Right lobe of liver (tissue), 6 donors: ENCODE measurements around the gene MYBL2. TPM values are rescaled to one million over a fixed set of nuclear protein-coding genes. Genes with fewer than 3 reads are reported as not detected.
A peak's percentile ranks its signal among the peaks of the same experiment; 100 is the strongest.

Experiments
- ATAC-seq, 4 donors: fragments of 200-7000 bp; cut with Tn5 transposase; one replicate each; pipeline ENCODE4 v1.9.1; 2020; ENCODE audit warnings: mild to moderate bottlenecking in 4 of 4, moderate library complexity in 4 of 4
- DNase-seq, 3 donors: peaks; one replicate each; pipeline ENCODE4 v3.0.0-alpha.2; 2020
- H3K27ac ChIP-seq, 3 donors: fragments of 200-600 bp; one replicate each; pipeline ENCODE4 v1.8.0; 2022
- H3K27me3 ChIP-seq, 2 donors: fragments of 200-600 bp; one replicate each; pipeline ENCODE4 v1.8.0; 2022
- H3K36me3 ChIP-seq, 4 donors: fragments of 200-600 bp; sonication (generic) in 1 of 4; one replicate each; pipeline versions ENCODE4 v1.5.1 to v1.8.0; 2017 to 2022; ENCODE audit warnings: control low read depth in 1 of 4
- H3K4me1 ChIP-seq, 4 donors: fragments of 200-600 bp; sonication (generic) in 1 of 4; one replicate each; pipeline versions ENCODE4 v1.5.1 to v1.8.0; 2017 to 2022; ENCODE audit warnings: control low read depth in 1 of 4
- H3K4me3 ChIP-seq, 3 donors: fragments of 200-600 bp; one replicate each; pipeline ENCODE4 v1.8.0; 2022
- H3K9me3 ChIP-seq, 4 donors: fragments of 200-600 bp; sonication (generic) in 1 of 4; one replicate each; pipeline versions ENCODE4 v1.5.1 to v1.8.0; 2017 to 2022; ENCODE audit warnings: control low read depth in 1 of 4
- CTCF ChIP-seq, 4 donors: fragments of 200-600 bp in 3 of 4; fragments of 450-650 bp in 1 of 4; IDR thresholded peaks; one replicate each; pipeline versions ENCODE4 v1.5.1 to v1.8.0; 2016 to 2022; ENCODE audit warnings: antibody characterized with exemption in 4 of 4, mild to moderate bottlenecking in 2 of 4
- POLR2A ChIP-seq: fragments of 450-650 bp; IDR thresholded peaks from one replicate; pipeline ENCODE4 v1.6.1; 2017; ENCODE audit warnings: antibody characterized with exemption, mild to moderate bottlenecking
- WGBS: methylation state at CpG from one replicate; pipeline ENCODE4 v1.1.6; 2018; ENCODE audit warnings: low coverage, low lambda C conversion rate; ENCODE audit not compliant: insufficient coverage; ENCODE audit errors: missing lambda C conversion rate; 5-methylcytosine and 5-hydroxymethylcytosine counted together
- intact Hi-C, 2 donors: fragments of 100-400 bp; cut with DNase I; formaldehyde crosslinking; loops; one replicate each; pipeline versions ENCODE4 v1.11.2 to v1.14.1; 2022
- total RNA-seq, 6 experiments: library from RNA; depleted of rRNA in 2 of 6; stranded (reverse); fragments of >200 nt in 2 of 6; fragmentation: NEBNext Ultra II Directional in 3 of 6; extraction: Animal tissue kit (Norgen Biotek cat#: 25700) in 3 of 6; gene quantifications; one replicate each; pipeline versions ENCODE4 v1.1.0 to v1.2.4, GENCODE V29; 2016 to 2023
- donor health status: DM: no; HTN: yes; CAD: no.
- donor health status: DM: no; HTN: no; CAD: no.
- donor health status: DM: no; HTN: no; CAD: no.
- donor health status: DM: no; HTN: yes; CAD: no.
- donor health status: DM: no; HTN: yes; CAD: no.

The MYBL2 gene
- total RNA-seq, 6 experiments from 2014 or later, result 0.44 to 3.5 (median 1.8) TPM; not detected in 1

- H3K36me3 ChIP-seq, result no peaks in the 10 kb centered on the region
- H3K4me3 ChIP-seq, result no peak within 1 kb of the TSS
- no peaks in the 10 kb centered on the region for H3K27me3 ChIP-seq
- peaks cover 0 to 16% (median 5%) of the 10 kb centered on the region in 4 donors for H3K4me1 ChIP-seq
- intact Hi-C loops, result no loop called here
- WGBS, result 95% methylated on average over 9 of the region's 11 CpGs
- TF ChIP-seq POLR2A, result no peak
- TF ChIP-seq CTCF (IDR thresholded peaks at IDR 0.05), result no peak
- H3K9me3 ChIP-seq, result no peaks in the 10 kb centered on the region
- no peak for DNase-seq
- H3K27ac ChIP-seq, result peak within 1 kb of the TSS in 1 of 3 donors; percentile 47
- ATAC-seq, result no peak
Measured at GRCh38 chr20:43726811-43727338, 60.0 kb downstream of the MYBL2 start, which contains the start of gene GTSF1L. Gene GTSF1L (minus strand): TSS chr20:43727002. CDS start chr20:43726694, 308 bp downstream.

GRCh38 chr20:43727980-43728590 lies 61.2 kb downstream of the MYBL2 start:
- H3K4me1 ChIP-seq, result peaks cover 0 to 16% (median 5%) of the 10 kb centered on the region in 4 donors
- intact Hi-C loops, result no loop called here
- H3K9me3 ChIP-seq, result no peaks in the 10 kb centered on the region
- 67% methylated on average over 1 of the region's 1 CpG for WGBS
- no peaks in the 10 kb centered on the region for H3K36me3 ChIP-seq
- no peak overlapping the region for H3K4me3 ChIP-seq
- no peak for TF ChIP-seq POLR2A
- TF ChIP-seq CTCF (IDR thresholded peaks at IDR 0.05), result no peak
- H3K27me3 ChIP-seq, result no peaks in the 10 kb centered on the region
- no peak overlapping the region for H3K27ac ChIP-seq
- ATAC-seq (no peak), DNase-seq (no peak)

GRCh38 chr20:43728686-43729255 lies 61.9 kb downstream of the MYBL2 start:
- intact Hi-C loops, result no loop called here
- TF ChIP-seq POLR2A (no peak), CTCF (IDR thresholded peaks at IDR 0.05) (no peak)
- DNase-seq, result no peak
- Histone ChIP-seq H3K4me3 (no peak overlapping the region), H3K36me3 (no peaks in the 10 kb centered on the region), H3K27ac (no peak overlapping the region), H3K4me1 (peaks cover 0 to 16% (median 5%) of the 10 kb centered on the region in 4 donors), H3K9me3 (no peaks in the 10 kb centered on the region), H3K27me3 (no peaks in the 10 kb centered on the region)
- WGBS, result 75% methylated on average over 3 of the region's 7 CpGs
- no peak for ATAC-seq

- ATAC-seq, result no peak
- H3K27me3 ChIP-seq, result no peaks in the 10 kb centered on the region
- H3K27ac ChIP-seq, result no peak overlapping the region
- no peak for DNase-seq
- no peaks in the 10 kb centered on the region for H3K9me3 ChIP-seq
- no peaks in the 10 kb centered on the region for H3K36me3 ChIP-seq
- intact Hi-C loops, result no loop called here
- WGBS, result no CpG with 5 or more reads among the region's 7 CpGs
- H3K4me1 ChIP-seq, result no peaks in the 10 kb centered on the region
- TF ChIP-seq CTCF (IDR thresholded peaks at IDR 0.05) (no peak), POLR2A (no peak)
- no peak overlapping the region for H3K4me3 ChIP-seq
Measured at GRCh38 chr20:43731469-43731868, 64.6 kb downstream of the MYBL2 start.
